Lung (tissue), 12 donors: ENCODE data around the gene AGFG2. TPM values are rescaled to one million over a fixed set of nuclear protein-coding genes. Genes with fewer than 3 reads are reported as not detected.

Experiments used
- ATAC-seq: fragments of 200-7000 bp; cut with Tn5 transposase; one replicate; pipeline ENCODE4 v1.9.1; 2020; ENCODE audit warnings: moderate number of reproducible peaks; ENCODE audit not compliant: insufficient read depth, low FRiP score
- DNase-seq, 3 donors: peaks; one replicate each; pipeline ENCODE4 v3.0.0-alpha.2; 2013 to 2017
- H3K27ac ChIP-seq, 2 donors: one replicate each; pipeline ENCODE4 v1.5.1; 2013; ENCODE audit warnings: mild to moderate bottlenecking in 2 of 2, moderate library complexity in 2 of 2, control low read depth in 1 of 2, inconsistent platforms in 1 of 2, low read depth in 1 of 2, low read length in 1 of 2
- H3K27me3 ChIP-seq, 3 donors: one replicate each; pipeline ENCODE4 v1.5.1; 2013; ENCODE audit warnings: low read length in 2 of 3; ENCODE audit not compliant: control insufficient read depth in 3 of 3, insufficient read depth in 3 of 3
- H3K36me3 ChIP-seq, 4 donors: one replicate each; pipeline ENCODE4 v1.5.1; 2013; ENCODE audit warnings: low read length in 4 of 4, mild to moderate bottlenecking in 1 of 4, moderate library complexity in 1 of 4; ENCODE audit not compliant: control insufficient read depth in 4 of 4, insufficient read depth in 4 of 4
- H3K4me1 ChIP-seq, 5 donors: one replicate each; pipeline ENCODE4 v1.5.1; 2013; ENCODE audit warnings: low read length in 5 of 5, mild to moderate bottlenecking in 2 of 5, moderate library complexity in 1 of 5; ENCODE audit not compliant: control insufficient read depth in 5 of 5, insufficient read depth in 5 of 5
- H3K4me3 ChIP-seq: one replicate; pipeline ENCODE4 v1.5.1; 2013; ENCODE audit warnings: mild to moderate bottlenecking, control low read depth, moderate library complexity
- H3K9ac ChIP-seq, 2 donors: one replicate each; pipeline ENCODE4 v1.5.1; 2013; ENCODE audit warnings: low read length in 2 of 2, control low read depth in 1 of 2; ENCODE audit not compliant: insufficient read depth in 1 of 2
- H3K9me3 ChIP-seq, 4 donors: one replicate each; pipeline ENCODE4 v1.5.1; 2013; ENCODE audit warnings: low read length in 3 of 4, mild to moderate bottlenecking in 1 of 4, moderate library complexity in 1 of 4; ENCODE audit not compliant: control insufficient read depth in 4 of 4, insufficient read depth in 3 of 4
- CTCF ChIP-seq: IDR thresholded peaks from 2 replicates; pipeline ENCODE4 v1.5.1; 2012; ENCODE audit warnings: mild to moderate bottlenecking; ENCODE audit errors: control extremely low read depth, extremely low read depth
- WGBS, 2 donors: extraction: QIAGEN DNeasy Blood & Tissue Kit; methylation state at CpG; one replicate each; pipeline ENCODE4 v1.1.7; 2013; 5-methylcytosine and 5-hydroxymethylcytosine counted together
- polyA plus RNA-seq, 2 donors: library from polyadenylated mRNA; stranded (reverse); fragments of 200-250 nt; gene quantifications; one replicate each; pipeline ENCODE4 v1.2.1, GENCODE V29; 2013
- total RNA-seq, 2 donors: library from RNA; depleted of rRNA in 1 of 2; stranded (reverse); fragments of >200 nt in 1 of 2; gene quantifications; one replicate each; pipeline ENCODE4 v1.2.1, GENCODE V29; 2014 to 2021
- donor health status: control.
- donor health status: control.
- donor health status: Bipolar disorder and iron deficiency.
- donor health status: healthy.
- donor health status: DM: yes; HTN: yes; CAD: no.

The AGFG2 gene
- total and polyA plus RNA-seq, 4 donors = 15.9 to 36.0 (median 19.7) TPM

- WGBS, 2 donors = 77 to 81% methylated on average over 9 of the region's 9 CpGs
- Histone ChIP-seq H3K9ac (no peak overlapping the region), H3K9me3 (no peaks in the 10 kb centered on the region), H3K36me3 (no peaks in the 10 kb centered on the region), H3K4me3 (no peak overlapping the region), H3K4me1 (peaks cover 0 to 10% (median 0%) of the 10 kb centered on the region in 5 donors), H3K27me3 (no peaks in the 10 kb centered on the region), H3K27ac (no peak overlapping the region)
- ATAC-seq = no peak
- no peak for DNase-seq
- TF ChIP-seq CTCF = no peak
Measured at GRCh38 chr7:100513212-100513810, 25.7 kb upstream of the AGFG2 start.

- Histone ChIP-seq H3K27ac (no peak overlapping the region), H3K36me3 (no peaks in the 10 kb centered on the region), H3K4me3 (no peak overlapping the region), H3K9me3 (no peaks in the 10 kb centered on the region), H3K27me3 (no peaks in the 10 kb centered on the region), H3K4me1 (peaks cover 0 to 10% (median 0%) of the 10 kb centered on the region in 5 donors), H3K9ac (no peak overlapping the region)
- peak in 1 of 3 donors; percentile 9 for DNase-seq
- WGBS, 2 donors = 20 to 22% methylated on average over 2 of the region's 2 CpGs
- no peak for TF ChIP-seq CTCF
- no peak for ATAC-seq
Measured at GRCh38 chr7:100515072-100515532, 23.9 kb upstream of the AGFG2 start.

- Histone ChIP-seq H3K4me1 (peaks cover 0 to 10% (median 0%) of the 10 kb centered on the region in 5 donors), H3K9me3 (no peaks in the 10 kb centered on the region), H3K4me3 (no peak overlapping the region), H3K36me3 (no peaks in the 10 kb centered on the region), H3K27ac (no peak overlapping the region), H3K9ac (no peak overlapping the region), H3K27me3 (no peaks in the 10 kb centered on the region)
- TF ChIP-seq CTCF = no peak
- 62 to 63% methylated on average over 4 of the region's 4 CpGs for WGBS, 2 donors
- ATAC-seq = no peak
- peak; percentile 60 to 80 (median 71) for DNase-seq
Measured at GRCh38 chr7:100516135-100516812, 22.7 kb upstream of the AGFG2 start.
